GM12891 (cell line): ENCODE results near the gene EMX2.

ENCODE experiments used
- PAX5 ChIP-seq: IDR thresholded peaks from 2 replicates; pipeline ENCODE4 v1.6.1; 2011; ENCODE audit warnings: low read length, moderate library complexity, mild to moderate bottlenecking; ENCODE audit not compliant: insufficient read depth, severe bottlenecking
- POLR2A ChIP-seq: IDR thresholded peaks from 2 replicates; pipeline ENCODE4 v1.6.1; 2011; ENCODE audit warnings: low read depth, low read length, control low read depth
- POLR2AphosphoS5 ChIP-seq: IDR thresholded peaks from 2 replicates; pipeline ENCODE4 v1.6.1; 2011; ENCODE audit warnings: low read depth, low read length, control low read depth
- POU2F2 ChIP-seq: IDR thresholded peaks from 2 replicates; pipeline ENCODE4 v1.6.1; 2011; ENCODE audit warnings: low read depth, mild to moderate bottlenecking, control low read depth, low read length, moderate library complexity
- SPI1 ChIP-seq: IDR thresholded peaks from 2 replicates; pipeline ENCODE4 v1.6.1; 2011; ENCODE audit warnings: low read depth, low read length, control low read depth
- TAF1 ChIP-seq: IDR thresholded peaks from 2 replicates; pipeline ENCODE4 v1.6.1; 2011; ENCODE audit warnings: low read depth, low read length, control low read depth

DNA sequence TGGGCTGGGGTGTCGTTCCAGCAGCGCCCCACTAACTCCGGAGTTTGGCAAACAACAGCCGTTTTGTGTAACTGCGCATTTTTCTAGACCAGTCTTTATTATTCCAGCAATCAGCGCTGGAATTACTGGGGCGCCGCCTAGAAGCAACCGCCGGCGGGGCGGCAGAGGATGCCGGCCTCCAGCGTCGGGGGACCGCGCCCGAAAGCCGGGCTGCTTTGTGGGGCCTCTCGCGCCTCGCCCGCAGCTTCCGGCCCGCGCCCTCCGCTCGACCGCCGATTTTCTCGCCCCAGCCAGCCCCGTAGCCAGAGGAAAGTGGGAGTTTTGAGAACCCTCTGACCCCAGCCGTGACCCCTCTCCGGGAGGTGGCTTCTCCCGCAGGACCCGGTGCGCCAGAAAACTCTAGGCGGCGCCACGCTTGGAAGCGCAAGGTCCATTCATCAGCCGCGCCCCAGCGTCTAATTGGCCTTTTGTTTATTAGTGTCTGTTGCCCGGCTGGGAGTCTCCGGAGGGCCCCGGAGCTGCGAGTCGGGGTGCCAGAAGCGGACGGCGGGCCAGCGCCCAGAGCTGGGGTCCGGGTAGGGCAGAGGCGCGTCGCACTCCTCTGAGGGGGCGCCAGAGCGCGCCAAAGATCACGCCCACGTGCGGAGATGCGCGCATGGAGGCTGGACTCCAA lies 10.7 kb downstream of the EMX2 start:
- TF ChIP-seq POLR2AphosphoS5 (no peak), POLR2A (no peak), TAF1 (no peak), SPI1 (no peak), POU2F2 (no peak), PAX5 (no peak)
